ENCODE measurements around the gene NIPA2.
"Not testable (repeated sequence)": the region's sequence is repeated elsewhere in the genome, so short reads cannot be mapped to it uniquely, and the experiment has no call there.

NIPA2 gene

GRCh38 chr15:22838292-22839042 is at the start of gene NIPA2:
Gene NIPA2 (plus strand): TSS chr15:22838666. CDS start chr15:22851732, 13,066 bp downstream.
- DNase-seq (ENCODE audit: low spot score), result peak; percentile 96

GRCh38 chr15:22794063-22794462 is 44.4 kb upstream of the NIPA2 start:
- no peak for DNase-seq (ENCODE audit: low spot score)

GRCh38 chr15:22794621-22795167 is 43.8 kb upstream of the NIPA2 start:
- no peak for DNase-seq (ENCODE audit: low spot score)

- DNase-seq (ENCODE audit: low spot score), result no peak
Observed at GRCh38 chr15:22795206-22796063, 43.0 kb upstream of the NIPA2 start.

GRCh38 chr15:22796079-22796478 is 42.4 kb upstream of the NIPA2 start:
- DNase-seq (ENCODE audit: low spot score), result no peak

- DNase-seq (ENCODE audit: low spot score), result no peak
Observed at GRCh38 chr15:22799902-22800301, 38.6 kb upstream of the NIPA2 start.

GRCh38 chr15:22803006-22803405 is 35.5 kb upstream of the NIPA2 start:
- not testable (repeated sequence) for DNase-seq (ENCODE audit: low spot score)

- DNase-seq (ENCODE audit: low spot score), result peak; percentile 94
Observed at GRCh38 chr15:22806156-22806555, 32.3 kb upstream of the NIPA2 start.

- DNase-seq (ENCODE audit: low spot score), result no peak
Observed at GRCh38 chr15:22806664-22807063, 31.8 kb upstream of the NIPA2 start.

GRCh38 chr15:22807831-22808230 is 30.6 kb upstream of the NIPA2 start:
- DNase-seq (ENCODE audit: low spot score), result not testable (repeated sequence)

GRCh38 chr15:22808240-22808639 is 30.2 kb upstream of the NIPA2 start:
- no peak for DNase-seq (ENCODE audit: low spot score)

GRCh38 chr15:22808761-22809280 is 29.6 kb upstream of the NIPA2 start:
- DNase-seq (ENCODE audit: low spot score), result no peak

GRCh38 chr15:22810033-22810852 is 28.2 kb upstream of the NIPA2 start:
- no peak for DNase-seq (ENCODE audit: low spot score)

GRCh38 chr15:22810853-22811338 is 27.6 kb upstream of the NIPA2 start:
- DNase-seq (ENCODE audit: low spot score), result no peak

GRCh38 chr15:22811640-22812039 is 26.8 kb upstream of the NIPA2 start:
- DNase-seq (ENCODE audit: low spot score), result peak; percentile 95

- DNase-seq (ENCODE audit: low spot score), result no peak
Observed at GRCh38 chr15:22813844-22814243, 24.6 kb upstream of the NIPA2 start.

- no peak for DNase-seq (ENCODE audit: low spot score)
Observed at GRCh38 chr15:22815766-22816165, 22.7 kb upstream of the NIPA2 start.

GRCh38 chr15:22819651-22820050 is 18.8 kb upstream of the NIPA2 start:
- DNase-seq (ENCODE audit: low spot score), result no peak

GRCh38 chr15:22823495-22824128 is 14.9 kb upstream of the NIPA2 start:
- no peak for DNase-seq (ENCODE audit: low spot score)

GRCh38 chr15:22827125-22827524 is 11.3 kb upstream of the NIPA2 start:
- DNase-seq (ENCODE audit: low spot score), result no peak

GRCh38 chr15:22831473-22831872 is 7.0 kb upstream of the NIPA2 start:
- no peak for DNase-seq (ENCODE audit: low spot score)

All from pons (tissue), 1 donor.